ENCODE data around the gene RILPL2.
"Not testable (repeated sequence)": the region's sequence is repeated elsewhere in the genome, so short reads cannot be mapped to it uniquely, and the experiment has no call there.

The RILPL2 gene

DNA sequence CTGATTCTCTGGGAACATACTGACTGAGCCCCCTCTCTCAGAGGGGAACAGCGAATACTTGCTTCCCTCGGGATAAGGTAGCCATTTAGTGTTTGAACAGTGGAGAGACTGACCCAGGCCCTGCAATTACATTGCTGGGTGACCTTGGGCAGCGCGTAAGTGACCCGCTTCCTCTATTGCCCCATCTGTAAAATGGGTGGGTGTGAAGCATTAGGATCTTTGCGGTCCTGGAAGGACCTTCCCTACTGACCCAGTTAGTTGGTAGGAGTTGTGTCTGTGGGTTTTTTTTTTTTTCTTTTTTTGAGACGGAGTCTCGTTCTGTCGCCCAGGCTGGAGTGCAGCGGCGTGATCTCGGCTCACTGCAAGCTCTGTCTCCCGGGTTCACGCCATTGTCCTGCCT, 53.8 kb downstream of the RILPL2 start:
- DNase-seq (ENCODE audit: low read depth) = no peak

DNA sequence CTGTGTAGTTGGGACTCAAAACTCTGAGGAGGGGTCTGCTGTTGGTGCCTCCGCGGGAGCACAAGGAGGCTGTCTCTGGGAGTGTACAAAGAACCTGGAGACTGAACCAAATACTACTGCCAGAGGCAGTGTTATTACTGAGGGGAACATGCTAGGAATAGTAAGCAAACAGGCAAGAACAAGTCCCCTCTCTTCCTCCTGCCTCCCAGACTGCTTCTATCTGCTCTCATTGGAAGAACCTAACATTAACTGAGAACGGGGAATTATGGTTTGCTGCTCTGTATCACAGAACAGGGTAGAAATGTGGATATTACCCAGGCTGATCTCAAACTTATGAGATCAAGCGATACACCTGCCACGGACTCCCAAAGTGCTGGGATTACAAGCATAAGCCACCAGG, 57.1 kb downstream of the RILPL2 start:
- DNase-seq (ENCODE audit: low read depth) = no peak

GRCh38 chr12:123372415-123372814, 64.1 kb downstream of the RILPL2 start:
- DNase-seq (ENCODE audit: low read depth) = not testable (repeated sequence)

DNA sequence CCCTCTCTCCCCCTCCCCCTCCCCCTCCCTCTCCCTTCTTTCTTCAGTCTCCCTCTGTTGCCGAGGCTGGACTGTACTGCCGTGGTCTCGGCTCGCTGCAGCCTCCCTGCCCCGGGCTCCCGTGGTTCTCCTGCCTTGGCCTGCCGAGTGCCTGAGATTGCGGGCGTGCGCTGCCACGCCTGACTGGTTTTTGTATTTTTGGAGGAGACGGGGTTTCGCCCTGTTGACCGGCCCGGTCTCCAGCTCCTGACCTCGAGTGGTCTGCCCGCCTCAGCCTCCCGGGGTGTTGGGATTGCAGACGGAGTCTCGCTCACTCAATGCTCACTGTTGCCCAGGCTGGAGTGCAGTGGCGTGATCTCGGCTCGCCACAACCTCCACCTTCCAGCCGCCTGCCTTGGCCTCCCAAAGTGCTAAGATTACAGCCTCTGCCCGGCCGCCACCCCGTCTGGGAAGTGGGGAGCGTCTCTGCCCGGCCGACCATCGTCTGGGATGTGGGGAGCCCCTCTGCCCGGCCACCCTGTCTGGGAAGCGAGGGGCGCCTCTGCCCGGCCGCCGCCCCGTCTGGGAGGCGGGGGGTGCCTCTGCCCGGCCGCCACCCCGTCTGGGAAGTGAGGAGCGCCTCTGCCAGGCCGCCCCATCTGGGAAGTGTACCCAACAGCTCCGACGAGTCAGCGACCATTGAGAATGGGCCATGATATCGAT, 64.7 kb downstream of the RILPL2 start:
- not testable (repeated sequence) for DNase-seq (ENCODE audit: low read depth)

DNA sequence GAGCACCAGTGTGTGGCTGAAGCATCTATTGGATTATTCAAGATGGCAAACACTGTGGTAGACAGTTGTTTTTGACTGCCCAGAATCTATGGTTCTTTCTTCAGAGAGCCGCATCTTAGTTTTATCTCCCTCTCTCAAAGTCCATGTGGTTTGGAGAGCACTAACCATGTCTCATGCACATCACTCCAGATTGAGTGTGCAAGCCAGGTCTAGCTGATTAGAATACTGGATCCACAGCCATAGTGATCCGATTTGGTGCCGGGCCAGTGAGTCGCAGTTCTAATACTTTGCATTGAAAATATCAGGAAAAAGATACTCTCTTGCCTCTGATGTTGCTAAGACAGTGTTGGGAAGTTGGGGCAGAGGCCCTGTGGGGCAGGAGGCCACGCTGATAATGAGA, 67.3 kb downstream of the RILPL2 start:
- no peak for DNase-seq (ENCODE audit: low read depth)

DNA sequence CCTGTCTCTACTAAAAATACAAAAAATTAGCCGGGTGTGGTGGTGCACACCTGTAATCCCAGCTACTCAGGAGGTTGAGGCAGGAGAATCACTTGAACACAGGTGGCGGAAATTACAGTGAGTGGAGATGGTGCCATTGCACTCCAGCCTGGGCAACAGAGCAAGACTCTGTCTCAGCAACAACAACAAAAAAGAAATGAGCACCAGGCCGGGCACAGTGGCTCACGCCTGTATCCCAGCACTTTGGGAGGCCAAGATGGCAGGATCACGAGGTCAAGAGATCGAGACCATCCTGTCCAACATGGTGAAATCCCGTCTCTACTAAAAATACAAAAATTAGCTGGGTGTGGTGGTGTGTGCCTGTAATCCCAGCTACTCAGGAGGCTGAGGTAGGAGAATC, 68.1 kb downstream of the RILPL2 start:
- DNase-seq (ENCODE audit: low read depth) = not testable (repeated sequence)

DNA sequence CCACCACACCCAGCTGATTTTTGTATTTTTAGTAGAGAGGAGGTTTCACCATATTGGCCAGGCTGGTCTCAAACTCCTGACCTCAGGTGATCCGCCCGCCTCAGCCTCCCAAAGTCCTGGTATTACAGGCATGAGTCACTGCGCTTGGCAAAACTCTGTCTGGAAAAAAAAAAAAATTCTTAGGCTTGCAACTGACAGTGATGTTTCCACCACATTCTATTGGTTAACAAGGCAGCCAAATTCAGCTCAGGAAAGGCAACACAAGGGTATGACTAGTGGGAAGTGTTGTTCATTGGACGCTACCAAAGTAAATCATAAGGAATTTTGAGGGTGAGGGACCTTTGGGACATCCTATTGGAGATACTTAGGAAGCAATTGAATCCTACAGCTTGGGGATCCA, 69.0 kb downstream of the RILPL2 start:
- no peak for DNase-seq (ENCODE audit: low read depth)

All from HS-5 (cell line).